H9 (cell line): Measurements from ENCODE around the gene PPP1R27. TPM values are rescaled to one million over a fixed set of nuclear protein-coding genes. Genes with fewer than 3 reads are reported as not detected.

Source experiments
- DNase-seq: peaks from one replicate; pipeline ENCODE4 v3.0.0-alpha.2; 2017
- H2AFZ ChIP-seq: one replicate; pipeline ENCODE4 v1.6.1; 2013; ENCODE audit warnings: mild to moderate bottlenecking, low read length, control low read depth, moderate library complexity
- H2AK5ac ChIP-seq: 2 replicates; pipeline ENCODE4 v1.6.1; 2013; ENCODE audit warnings: low read length, control low read depth, mixed read lengths; ENCODE audit not compliant: insufficient read length
- H2BK120ac ChIP-seq: one replicate; pipeline ENCODE4 v1.6.1; 2013; ENCODE audit warnings: low read depth, mild to moderate bottlenecking, low read length, control low read depth, inconsistent platforms; ENCODE audit not compliant: poor library complexity, severe bottlenecking
- H2BK12ac ChIP-seq: 2 replicates; pipeline ENCODE4 v1.6.1; 2013; ENCODE audit warnings: low read length, control low read depth, mixed read lengths, low read depth; ENCODE audit not compliant: insufficient read length
- H2BK15ac ChIP-seq: 2 replicates; pipeline ENCODE4 v1.6.1; 2013; ENCODE audit warnings: low read depth, low read length, control low read depth
- H2BK20ac ChIP-seq: one replicate; pipeline ENCODE4 v1.6.1; 2013; ENCODE audit warnings: low read depth, mild to moderate bottlenecking, low read length, control low read depth, inconsistent platforms; ENCODE audit not compliant: poor library complexity, severe bottlenecking
- H2BK5ac ChIP-seq: 2 replicates; pipeline ENCODE4 v1.6.1; 2013; ENCODE audit warnings: low read length, control low read depth, mixed read lengths; ENCODE audit not compliant: insufficient read length
- H3K14ac ChIP-seq: 2 replicates; pipeline ENCODE4 v1.6.1; 2013; ENCODE audit warnings: low read length, control low read depth; ENCODE audit not compliant: insufficient read depth
- H3K18ac ChIP-seq: 2 replicates; pipeline ENCODE4 v1.6.1; 2013; ENCODE audit warnings: low read depth, mild to moderate bottlenecking, mixed read lengths, low read length, control low read depth; ENCODE audit not compliant: insufficient read length
- H3K23ac ChIP-seq: 2 replicates; pipeline ENCODE4 v1.6.1; 2013; ENCODE audit warnings: low read length, control low read depth, mixed read lengths, low read depth; ENCODE audit not compliant: insufficient read length
- H3K23me2 ChIP-seq: 2 replicates; pipeline ENCODE4 v1.6.1; 2013; ENCODE audit warnings: low read depth, mild to moderate bottlenecking, mixed read lengths, low read length, control low read depth; ENCODE audit not compliant: insufficient read length, poor library complexity, severe bottlenecking
- H3K27ac ChIP-seq: 2 replicates; pipeline ENCODE4 v1.5.1; 2013; ENCODE audit warnings: low read length, control low read depth, mixed read lengths, low read depth; ENCODE audit not compliant: insufficient read length
- H3K27me3 ChIP-seq: 2 replicates; pipeline ENCODE4 v1.6.1; 2013; ENCODE audit warnings: low read length, control low read depth, inconsistent platforms; ENCODE audit not compliant: insufficient read depth
- H3K4ac ChIP-seq: 2 replicates; pipeline ENCODE4 v1.6.1; 2013; ENCODE audit warnings: low read depth, mild to moderate bottlenecking, control low read depth, inconsistent platforms, low read length, moderate library complexity
- H3K4me1 ChIP-seq: 2 replicates; pipeline ENCODE4 v1.6.1; 2013; ENCODE audit warnings: low read length, control low read depth, inconsistent platforms; ENCODE audit not compliant: insufficient read depth
- H3K4me2 ChIP-seq: 2 replicates; pipeline ENCODE4 v1.6.1; 2013; ENCODE audit warnings: low read length, control low read depth, mixed read lengths; ENCODE audit not compliant: insufficient read length, insufficient read depth
- H3K56ac ChIP-seq: 2 replicates; pipeline ENCODE4 v1.6.1; 2013; ENCODE audit warnings: low read depth, mild to moderate bottlenecking, mixed read lengths, low read length, control low read depth; ENCODE audit not compliant: insufficient read length
- H3K79me1 ChIP-seq: 2 replicates; pipeline ENCODE4 v1.6.1; 2013; ENCODE audit warnings: low read depth, mild to moderate bottlenecking, moderate library complexity, low read length, control low read depth, inconsistent platforms; ENCODE audit not compliant: insufficient read depth, poor library complexity, severe bottlenecking
- H3K79me2 ChIP-seq: 2 replicates; pipeline ENCODE4 v1.6.1; 2013; ENCODE audit warnings: low read length, control low read depth, inconsistent platforms; ENCODE audit not compliant: insufficient read depth
- H3K9ac ChIP-seq: 2 replicates; pipeline ENCODE4 v1.6.1; 2013; ENCODE audit warnings: low read length, control low read depth, mixed read lengths; ENCODE audit not compliant: insufficient read length; ENCODE audit errors: extremely low read depth
- H3K9me3 ChIP-seq: one replicate; pipeline ENCODE4 v1.6.1; 2013; ENCODE audit warnings: low read depth, low read length, inconsistent platforms; ENCODE audit not compliant: control insufficient read depth
- H3T11ph ChIP-seq: one replicate; pipeline ENCODE4 v1.6.1; 2013; ENCODE audit warnings: mild to moderate bottlenecking, low read length, control low read depth, inconsistent platforms
- H4K20me1 ChIP-seq: one replicate; pipeline ENCODE4 v1.6.1; 2013; ENCODE audit not compliant: control insufficient read depth, insufficient read length, insufficient read depth
- H4K5ac ChIP-seq: 2 replicates; pipeline ENCODE4 v1.6.1; 2013; ENCODE audit warnings: low read depth, mild to moderate bottlenecking, mixed read lengths, low read length, control low read depth; ENCODE audit not compliant: insufficient read length
- H4K8ac ChIP-seq: replicated peaks from 2 replicates; pipeline ENCODE4 v1.6.1; 2013; ENCODE audit warnings: low read length, control low read depth, mixed read lengths, low read depth; ENCODE audit not compliant: insufficient read length
- H4K91ac ChIP-seq: 2 replicates; pipeline ENCODE4 v1.6.1; 2013; ENCODE audit warnings: low read depth, mild to moderate bottlenecking, moderate library complexity, mixed read lengths, low read length, control low read depth; ENCODE audit not compliant: insufficient read length
- H3K27ac Mint-ChIP-seq, 3 experiments: 2 replicates in 2 of 3; 3 replicates in 1 of 3; pipeline ENCODE4 v1.8.0; 2020 to 2021; ENCODE audit warnings: mixed read lengths in 3 of 3, mild to moderate bottlenecking in 1 of 3, moderate library complexity in 1 of 3
- H3K27me3 Mint-ChIP-seq: 2 replicates; pipeline ENCODE4 v1.8.0; 2021; ENCODE audit warnings: low read depth, mild to moderate bottlenecking, moderate library complexity, mixed read lengths
- H3K36me3 Mint-ChIP-seq, 3 experiments: 2 replicates in 2 of 3; 3 replicates in 1 of 3; pipeline ENCODE4 v1.8.0; 2020 to 2021; ENCODE audit warnings: low read depth in 3 of 3, mixed read lengths in 3 of 3; ENCODE audit not compliant: insufficient read depth in 1 of 3
- H3K4me1 Mint-ChIP-seq, 2 experiments: 2 replicates each; pipeline ENCODE4 v1.8.0; 2020; ENCODE audit warnings: mixed read lengths in 2 of 2
- H3K4me3 Mint-ChIP-seq, 2 experiments: 2 replicates in 1 of 2; 3 replicates in 1 of 2; pipeline ENCODE4 v1.8.0; 2020 to 2021; ENCODE audit warnings: mild to moderate bottlenecking in 2 of 2, mixed read lengths in 2 of 2, moderate library complexity in 1 of 2
- H3K9me3 Mint-ChIP-seq, 2 experiments: 2 replicates in 1 of 2; 3 replicates in 1 of 2; pipeline ENCODE4 v1.8.0; 2020; ENCODE audit warnings: mild to moderate bottlenecking in 2 of 2, mixed read lengths in 2 of 2, moderate library complexity in 1 of 2
- WGBS: extraction: QIAGEN DNeasy Blood & Tissue Kit; methylation state at CpG from one replicate; pipeline ENCODE4 v1.1.7; 2013; ENCODE audit warnings: missing lambda C conversion rate, low lambda C conversion rate, mixed read lengths; ENCODE audit not compliant: insufficient read length; ENCODE audit errors: extremely low coverage; 5-methylcytosine and 5-hydroxymethylcytosine counted together
- total RNA-seq: library from RNA; stranded (reverse); gene quantifications from 2 replicates; pipeline ENCODE4 v1.2.1, GENCODE V29; 2021
- TF ChIP-seq, protein P1 (sequence below): fragments of 200-600 bp; sonication (generic); conservative IDR thresholded peaks from 3 replicates; pipeline ENCODE4 v1.8.0; 2021; ENCODE audit warnings: antibody characterized with exemption, mild to moderate bottlenecking

PPP1R27 gene
- total RNA-seq, 1 experiment from 2014 or later, result 0.22 TPM

DNA sequence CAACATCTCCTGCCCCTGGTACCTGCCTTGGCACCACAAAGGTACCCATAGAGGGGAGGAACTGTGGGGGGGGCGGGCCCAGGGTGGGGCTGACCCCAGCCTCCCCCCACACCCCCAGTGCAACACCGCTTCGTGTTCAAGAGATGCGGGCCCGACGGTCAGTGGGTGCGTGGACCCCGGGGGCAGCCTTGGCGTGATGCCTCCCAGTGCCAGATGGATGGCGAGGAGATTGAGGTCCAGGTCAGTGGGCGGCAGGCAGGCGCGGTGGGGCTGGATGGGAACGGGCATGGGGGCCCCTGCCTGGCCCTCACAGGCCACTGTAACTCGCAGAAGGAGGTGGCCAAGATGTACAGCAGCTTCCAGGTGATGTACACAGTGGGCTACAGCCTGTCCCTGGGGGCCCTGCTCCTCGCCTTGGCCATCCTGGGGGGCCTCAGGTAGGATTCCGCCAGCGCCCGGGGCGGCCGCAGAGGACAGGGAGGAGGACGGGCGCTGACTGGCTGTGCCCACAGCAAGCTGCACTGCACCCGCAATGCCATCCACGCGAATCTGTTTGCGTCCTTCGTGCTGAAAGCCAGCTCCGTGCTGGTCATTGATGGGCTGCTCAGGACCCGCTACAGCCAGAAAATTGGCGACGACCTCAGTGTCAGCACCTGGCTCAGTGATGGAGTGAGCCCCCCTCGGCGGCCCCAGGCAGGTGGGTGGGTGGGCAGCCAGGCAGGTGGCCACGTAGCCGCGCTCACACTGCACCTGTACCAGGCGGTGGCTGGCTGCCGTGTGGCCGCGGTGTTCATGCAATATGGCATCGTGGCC, 23.8 kb downstream of the PPP1R27 start:
- H3K27me3 Mint-ChIP-seq, result peaks cover 37% of the 10 kb centered on the region
- TF ChIP-seq, protein P1, sequence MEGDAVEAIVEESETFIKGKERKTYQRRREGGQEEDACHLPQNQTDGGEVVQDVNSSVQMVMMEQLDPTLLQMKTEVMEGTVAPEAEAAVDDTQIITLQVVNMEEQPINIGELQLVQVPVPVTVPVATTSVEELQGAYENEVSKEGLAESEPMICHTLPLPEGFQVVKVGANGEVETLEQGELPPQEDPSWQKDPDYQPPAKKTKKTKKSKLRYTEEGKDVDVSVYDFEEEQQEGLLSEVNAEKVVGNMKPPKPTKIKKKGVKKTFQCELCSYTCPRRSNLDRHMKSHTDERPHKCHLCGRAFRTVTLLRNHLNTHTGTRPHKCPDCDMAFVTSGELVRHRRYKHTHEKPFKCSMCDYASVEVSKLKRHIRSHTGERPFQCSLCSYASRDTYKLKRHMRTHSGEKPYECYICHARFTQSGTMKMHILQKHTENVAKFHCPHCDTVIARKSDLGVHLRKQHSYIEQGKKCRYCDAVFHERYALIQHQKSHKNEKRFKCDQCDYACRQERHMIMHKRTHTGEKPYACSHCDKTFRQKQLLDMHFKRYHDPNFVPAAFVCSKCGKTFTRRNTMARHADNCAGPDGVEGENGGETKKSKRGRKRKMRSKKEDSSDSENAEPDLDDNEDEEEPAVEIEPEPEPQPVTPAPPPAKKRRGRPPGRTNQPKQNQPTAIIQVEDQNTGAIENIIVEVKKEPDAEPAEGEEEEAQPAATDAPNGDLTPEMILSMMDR, result no peak
- no CpG with 5 or more reads among the region's 42 CpGs for WGBS
- Histone ChIP-seq H3K9me3 (no peaks in the 10 kb centered on the region), H3T11ph (no peak overlapping the region), H4K5ac (no peak overlapping the region), H3K23ac (no peak overlapping the region), H2BK120ac (no peak overlapping the region), H4K20me1 (no peaks in the 10 kb centered on the region), H3K9ac (no peak overlapping the region), H2BK5ac (no peak overlapping the region), H2AFZ (no peak overlapping the region), H3K79me1 (no peaks in the 10 kb centered on the region), H3K4me2 (no peak overlapping the region), H2AK5ac (no peak overlapping the region), H3K79me2 (no peaks in the 10 kb centered on the region), H2BK12ac (no peak overlapping the region), H3K27me3 (peaks cover under 1% of the 10 kb centered on the region; the same call in 1 of the 2 replicates), H3K18ac (no peak overlapping the region), H3K4me1 (no peaks in the 10 kb centered on the region), H3K27ac (no peak overlapping the region), H4K8ac (no peak overlapping the region), H3K23me2 (no peaks in the 10 kb centered on the region), H3K56ac (no peak overlapping the region), H3K14ac (no peak overlapping the region), H4K91ac (no peak overlapping the region), H3K4ac (no peak overlapping the region), H2BK15ac (no peak overlapping the region), H2BK20ac (no peak overlapping the region)
- H3K27ac Mint-ChIP-seq, result no peak overlapping the region; a peak in 1 of 7 replicates
- no peaks in the 10 kb centered on the region; a peak in 2 of 5 replicates for H3K9me3 Mint-ChIP-seq
- no peaks in the 10 kb centered on the region for H3K4me1 Mint-ChIP-seq
- no peaks in the 10 kb centered on the region for H3K36me3 Mint-ChIP-seq
- no peak overlapping the region for H3K4me3 Mint-ChIP-seq
- DNase-seq, result no peak
